ENCODE results near the gene VSTM2L.
"Not testable (repeated sequence)": the region's sequence is repeated elsewhere in the genome, so short reads cannot be mapped to it uniquely, and the experiment has no call there.

Gene VSTM2L

GRCh38 chr20:37902504-37903313 lies at the start of gene VSTM2L:
VSTM2L (plus strand) TSS chr20:37903127; CDS start chr20:37903351, 224 bp downstream.
- no peak for DNase-seq (ENCODE audit: low spot score)

DNA sequence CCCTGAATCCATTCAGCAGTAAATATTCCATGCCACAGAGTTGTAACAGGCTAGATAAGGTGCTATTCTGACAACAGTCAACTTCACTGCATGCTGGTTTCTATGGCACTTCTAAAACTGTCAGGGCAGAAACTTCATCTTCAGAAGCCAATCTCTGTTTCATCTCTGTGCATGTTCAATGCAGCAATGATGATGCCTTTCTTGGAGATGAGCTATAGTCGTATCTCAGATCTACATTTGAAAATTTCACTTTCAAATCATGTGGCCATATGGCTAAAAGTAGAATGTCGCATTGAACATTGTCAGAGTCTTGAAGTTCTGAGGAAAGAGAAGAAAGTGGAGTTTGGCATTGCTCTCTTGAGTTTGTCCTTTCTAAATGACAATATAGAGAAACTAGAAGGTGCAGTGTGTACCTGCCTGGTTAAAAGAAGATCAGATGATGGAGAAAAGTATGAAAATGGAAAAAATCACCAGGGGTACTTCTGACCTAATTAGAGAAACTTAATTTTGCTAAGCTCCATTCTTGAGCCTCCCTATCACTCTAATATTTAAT lies 49.0 kb upstream of the VSTM2L start:
- no peak for DNase-seq (ENCODE audit: low spot score)

DNA sequence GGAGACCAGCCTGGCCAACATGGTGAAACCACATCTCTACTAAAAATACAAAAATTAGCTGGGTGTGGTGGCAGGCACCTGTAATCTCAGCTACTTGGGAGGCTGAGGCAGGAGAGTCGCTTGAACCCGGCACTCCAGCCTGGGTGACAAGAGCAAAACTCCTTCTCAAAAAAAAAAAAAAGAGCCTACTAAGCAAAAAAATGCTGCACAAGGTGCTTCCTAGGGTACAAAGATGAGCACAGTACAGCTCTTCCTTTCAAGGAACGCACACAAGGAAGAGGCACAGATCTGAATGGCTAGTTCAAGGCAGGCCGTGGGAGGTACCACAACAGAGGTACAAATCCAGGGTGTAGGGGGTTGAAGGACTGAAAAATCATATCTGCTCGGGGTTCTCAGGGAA lies 46.9 kb upstream of the VSTM2L start:
- DNase-seq (ENCODE audit: low spot score) = not testable (repeated sequence)

- no peak for DNase-seq (ENCODE audit: low spot score)
These were observed 45.8 kb upstream of the VSTM2L start for GRCh38 chr20:37856932-37857660.

- DNase-seq (ENCODE audit: low spot score) = no peak
These were observed 43.3 kb upstream of the VSTM2L start for GRCh38 chr20:37859406-37860171.

DNA sequence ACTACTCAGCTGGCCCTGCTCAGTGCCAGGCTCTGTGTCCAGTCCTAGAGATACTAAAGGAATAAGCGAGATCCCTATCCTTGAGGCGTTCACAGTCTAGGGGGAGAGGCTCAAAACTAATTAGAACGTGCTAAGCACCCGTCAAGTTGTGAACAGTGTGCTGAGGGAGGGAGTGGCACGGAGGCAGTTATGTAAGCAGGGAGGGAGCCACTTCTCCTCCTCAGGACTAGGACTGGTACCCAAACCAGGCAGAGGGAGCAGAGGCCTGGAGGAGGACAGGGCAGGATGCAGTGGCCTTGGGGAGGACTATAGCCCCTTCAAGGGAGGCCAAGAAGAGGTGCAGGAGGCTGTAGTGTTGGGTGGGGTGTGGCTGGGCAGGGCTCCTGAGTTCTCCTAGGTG lies 39.6 kb upstream of the VSTM2L start:
- no peak for DNase-seq (ENCODE audit: low spot score)

GRCh38 chr20:37864298-37864697 lies 38.6 kb upstream of the VSTM2L start:
- no peak for DNase-seq (ENCODE audit: low spot score)

DNA sequence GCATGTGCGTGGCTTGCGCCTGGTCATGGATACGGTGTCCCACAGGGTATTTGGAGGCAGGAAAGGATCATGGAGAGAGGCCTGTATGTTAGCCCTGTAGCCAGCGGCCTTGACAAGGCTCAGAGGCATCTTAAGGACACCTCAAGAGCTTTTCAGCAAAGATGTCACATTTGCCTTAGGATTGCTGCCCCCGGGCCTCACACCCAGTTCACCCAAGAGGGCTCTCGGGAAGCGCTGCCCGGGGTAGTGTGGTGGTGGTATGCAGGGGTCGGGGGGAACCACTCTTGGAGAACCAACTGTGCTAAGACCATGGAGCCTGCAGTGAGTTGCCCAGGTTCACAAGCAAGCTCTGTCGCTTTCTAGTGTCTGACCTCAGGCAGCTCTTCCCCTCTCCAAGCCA lies 36.9 kb upstream of the VSTM2L start:
- no peak for DNase-seq (ENCODE audit: low spot score)

DNA sequence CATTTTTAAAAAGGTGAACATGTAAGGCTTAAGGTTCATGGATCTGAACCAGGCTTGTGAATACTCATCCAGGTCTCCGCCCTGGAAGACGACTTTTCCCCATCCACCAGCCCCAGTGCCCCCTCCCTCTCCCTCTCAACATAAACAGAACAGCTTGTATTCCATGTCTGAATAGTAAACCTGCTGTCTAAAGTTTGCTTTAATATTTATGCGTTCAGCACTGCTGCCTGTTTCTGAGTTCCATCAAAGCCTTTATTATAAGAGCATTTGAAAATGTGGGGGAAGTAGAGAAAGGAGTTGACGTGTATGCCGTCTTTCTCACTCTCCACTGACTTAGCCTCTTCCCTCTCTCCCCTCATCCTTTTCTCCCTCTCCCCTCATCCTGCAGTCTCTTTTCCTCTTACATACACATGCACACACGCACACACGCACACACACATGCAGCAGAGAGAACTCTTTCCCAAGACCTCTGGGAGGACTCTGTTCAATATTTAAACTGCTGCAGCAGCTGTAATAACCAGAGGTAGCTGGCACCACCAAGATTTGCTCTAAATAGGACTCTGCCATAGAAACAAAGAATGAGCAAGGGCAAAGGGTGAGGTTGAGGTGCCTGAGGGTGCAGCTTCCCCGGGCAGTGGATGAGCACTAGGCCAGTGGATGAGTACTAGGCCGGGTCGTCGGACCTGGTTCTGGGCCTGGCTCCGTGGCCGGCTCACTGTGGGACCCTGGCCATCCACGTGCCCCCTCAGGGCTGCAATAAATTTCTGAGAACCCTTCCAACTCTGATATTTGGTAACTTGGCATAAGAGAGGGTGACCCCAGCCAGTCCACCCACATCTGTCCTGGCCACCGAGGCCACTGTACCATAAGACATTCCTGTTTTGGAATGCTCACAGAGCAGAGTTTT lies 35.4 kb upstream of the VSTM2L start:
- DNase-seq (ENCODE audit: low spot score) = no peak

DNA sequence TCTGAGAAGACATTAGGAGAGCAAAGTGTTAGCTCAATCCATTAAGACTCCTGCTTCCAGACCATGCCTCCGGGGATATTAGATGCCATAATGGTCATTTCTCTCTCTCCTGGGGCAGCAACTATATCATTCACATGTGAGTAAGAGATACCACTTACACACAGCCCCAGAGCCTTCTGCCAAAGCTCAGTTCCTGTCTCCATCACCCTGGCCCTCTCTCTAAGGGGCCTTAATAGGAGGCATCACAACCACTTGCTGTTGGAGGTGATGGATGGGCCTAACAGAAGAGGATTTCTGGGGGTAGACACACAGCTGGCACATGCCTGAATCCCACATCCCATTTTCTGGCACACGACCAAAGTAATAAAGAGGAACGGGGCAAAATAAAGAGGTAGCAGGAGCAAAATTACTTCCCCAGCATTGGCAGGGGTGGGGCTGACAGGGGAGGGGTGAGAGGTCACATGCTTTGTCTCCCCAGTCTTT lies 34.0 kb upstream of the VSTM2L start:
- DNase-seq (ENCODE audit: low spot score) = no peak

DNA sequence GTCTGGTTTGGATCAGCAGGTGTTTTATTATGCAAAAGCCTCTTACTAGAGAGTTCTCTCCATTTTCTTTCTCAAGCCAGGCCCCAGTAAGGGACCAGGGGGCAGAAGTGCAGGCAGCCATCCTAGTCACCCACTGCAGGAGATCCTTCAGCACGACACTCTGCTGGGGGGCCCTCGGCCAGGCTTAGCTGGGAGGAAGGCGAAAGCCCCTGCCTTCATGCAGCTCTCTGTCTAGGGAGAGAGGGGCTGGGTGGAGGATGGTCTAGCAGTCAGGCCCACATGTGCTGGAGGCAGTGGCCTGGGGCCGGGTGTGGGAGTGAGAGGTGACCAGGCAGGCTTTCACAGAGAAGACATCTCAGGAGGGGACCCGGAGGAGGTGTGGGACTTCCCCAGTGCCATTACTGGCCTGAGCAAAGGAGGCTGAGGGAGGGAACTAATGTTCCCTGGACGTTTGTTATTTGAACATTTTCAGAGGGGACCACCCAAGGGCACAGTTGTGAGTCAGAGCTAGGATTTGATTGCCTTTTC lies 33.5 kb upstream of the VSTM2L start:
- DNase-seq (ENCODE audit: low spot score) = no peak

DNA sequence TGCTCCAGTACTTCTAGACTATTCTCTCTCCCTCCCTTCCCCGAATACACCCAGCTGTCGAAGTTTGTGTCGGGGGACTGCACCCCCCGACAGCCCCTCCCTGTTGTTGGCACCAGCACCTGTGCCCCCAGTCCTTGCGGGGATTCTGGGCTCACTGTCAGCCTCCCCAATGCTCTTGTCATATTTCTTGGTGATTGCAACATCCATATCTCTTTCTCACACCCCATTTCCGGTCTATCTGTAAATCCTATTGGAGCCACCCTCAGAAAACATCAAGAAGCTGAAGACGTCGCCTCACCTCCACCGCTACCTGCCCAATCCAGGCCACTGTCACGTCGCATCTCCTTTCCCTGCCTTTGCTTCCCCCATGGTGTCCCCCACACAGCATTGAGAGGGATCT lies 32.6 kb upstream of the VSTM2L start:
- DNase-seq (ENCODE audit: low spot score) = no peak

DNA sequence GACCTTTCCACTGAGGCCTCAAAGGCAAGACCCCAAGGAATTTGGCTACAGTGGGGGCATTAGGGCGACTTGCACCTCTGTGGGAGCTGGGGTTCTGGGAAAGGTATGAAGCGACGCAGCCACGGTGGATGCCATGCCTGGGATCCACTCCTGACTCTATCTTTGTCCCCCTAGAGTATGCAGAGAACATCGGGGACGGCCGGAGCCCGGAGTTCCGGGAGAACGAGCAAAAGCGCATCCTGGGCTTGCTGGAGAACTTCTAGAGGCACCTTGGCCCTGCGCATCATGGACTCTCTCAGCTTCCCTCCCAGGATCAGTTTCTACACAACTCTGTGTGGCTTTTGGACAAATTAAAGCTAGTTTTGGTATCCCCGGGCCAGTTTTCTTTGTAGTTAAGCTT lies 31.2 kb upstream of the VSTM2L start:
- no peak for DNase-seq (ENCODE audit: low spot score)

DNA sequence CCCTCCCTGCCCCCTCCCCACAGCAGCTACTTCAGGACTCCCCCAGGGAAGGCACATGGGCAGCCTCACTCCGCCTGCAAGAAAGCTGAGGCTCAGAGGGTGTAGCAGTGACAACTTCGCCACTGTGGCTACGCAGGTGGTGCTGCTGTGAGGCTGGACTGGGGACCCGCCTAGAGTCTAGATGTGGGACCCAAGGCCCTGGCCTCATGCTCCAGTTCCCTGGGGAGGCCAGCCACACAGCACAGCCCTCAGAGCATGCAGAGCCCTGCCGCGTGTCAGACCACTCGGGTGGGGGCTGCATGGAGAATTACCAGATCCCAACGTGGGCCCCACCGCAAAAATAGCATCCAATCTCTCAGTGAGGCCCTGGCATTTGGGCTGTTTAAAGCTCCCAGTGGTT lies 30.8 kb upstream of the VSTM2L start:
- no peak for DNase-seq (ENCODE audit: low spot score)

- no peak for DNase-seq (ENCODE audit: low spot score)
These were observed 29.0 kb upstream of the VSTM2L start for GRCh38 chr20:37873884-37874283.

DNA sequence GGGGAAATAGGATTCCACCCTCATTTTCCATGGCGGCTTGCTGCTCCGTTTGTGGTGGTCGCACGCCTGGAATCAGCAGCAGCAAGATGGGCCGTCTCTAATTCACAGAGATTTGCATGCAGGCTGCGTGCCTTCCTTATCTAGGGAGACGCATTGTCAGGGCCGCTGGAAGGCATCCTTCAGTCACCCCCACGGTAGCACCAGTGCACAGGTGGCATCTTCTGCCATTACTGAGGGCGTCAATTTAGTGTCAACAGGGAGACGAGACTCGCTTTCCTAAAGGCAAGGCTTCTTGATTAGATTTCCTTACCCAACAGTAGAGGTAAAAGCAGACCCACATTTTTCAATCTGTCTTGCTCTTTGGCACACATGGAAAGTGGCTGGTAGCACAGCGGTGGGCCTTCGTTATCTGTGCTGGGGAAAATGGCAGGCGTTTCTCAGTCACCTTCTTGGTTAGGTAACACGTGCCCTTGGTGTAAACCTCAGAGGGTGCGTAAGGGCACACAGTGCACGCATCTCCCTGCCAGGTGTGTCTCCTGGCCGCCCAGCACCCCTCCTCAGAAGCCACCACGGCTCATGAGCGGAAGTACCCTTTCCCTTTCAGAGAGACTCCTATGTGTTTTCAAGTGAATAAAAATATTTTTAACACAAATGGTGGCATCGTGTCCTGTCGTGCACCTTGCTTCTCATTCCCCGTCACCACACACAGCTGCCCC lies 27.3 kb upstream of the VSTM2L start:
- DNase-seq (ENCODE audit: low spot score) = no peak

DNA sequence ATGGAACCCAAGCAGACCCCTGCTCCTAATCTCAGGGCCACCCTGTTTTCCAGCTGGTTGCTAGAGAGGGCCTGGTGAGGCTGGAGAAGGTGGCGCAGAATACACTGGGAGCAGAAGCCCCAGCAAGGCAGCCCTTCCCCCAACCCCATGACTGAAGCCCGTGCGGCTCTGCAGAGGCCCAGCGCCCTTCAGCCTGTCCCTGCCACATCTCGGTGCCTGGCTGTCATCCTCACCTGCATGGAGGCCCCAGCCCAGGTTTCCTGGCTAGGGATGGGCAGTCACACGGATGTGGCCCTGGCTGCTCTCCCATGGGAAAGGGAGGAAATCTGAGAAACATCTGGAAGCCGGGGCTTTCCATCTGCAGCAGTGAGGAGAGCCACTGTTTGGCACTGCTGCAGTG lies 26.1 kb upstream of the VSTM2L start:
- DNase-seq (ENCODE audit: low spot score) = no peak

GRCh38 chr20:37877832-37878772 lies 24.8 kb upstream of the VSTM2L start:
- DNase-seq (ENCODE audit: low spot score) = no peak

Measured in left forelimb (tissue), 1 donor.